WTC11 (cell line): ENCODE results near the gene PARP12. TPM values are rescaled to one million over a fixed set of nuclear protein-coding genes. Genes with fewer than 3 reads are reported as not detected.

ENCODE experiments used
- ATAC-seq: fragments of 200-7000 bp; cut with Tn5 transposase; 2 replicates; pipeline ENCODE4 v1.10.0; 2021; ENCODE audit warnings: mild to moderate bottlenecking, moderate library complexity
- CTCF ChIA-PET: fragments of 300-600 bp; sonication (Branson Sonifier 250); formaldehyde crosslinking; loops from one replicate; lab custom pipeline; 2021; ENCODE audit warnings: antibody characterized with exemption; lab: Charles Lee
- POLR2A ChIA-PET: fragments of 350-600 bp; sonication (Branson Sonifier 250); formaldehyde crosslinking; loops from one replicate; lab custom pipeline; 2021; ENCODE audit warnings: antibody characterized with exemption; lab: Charles Lee
- DNase-seq: peaks from one replicate; pipeline ENCODE4 v3.0.0; 2021; ENCODE audit warnings: low spot score
- H3K27ac Mint-ChIP-seq: 2 replicates; pipeline ENCODE4 v1.8.0; 2021; ENCODE audit warnings: mixed read lengths
- H3K27me3 Mint-ChIP-seq: 2 replicates; pipeline ENCODE4 v1.8.0; 2021; ENCODE audit warnings: low read depth, mild to moderate bottlenecking, moderate library complexity, mixed read lengths
- H3K36me3 Mint-ChIP-seq: 2 replicates; pipeline ENCODE4 v1.8.0; 2021; ENCODE audit warnings: mixed read lengths
- H3K4me1 Mint-ChIP-seq: 2 replicates; pipeline ENCODE4 v1.8.0; 2022; ENCODE audit warnings: mixed read lengths
- H3K4me3 Mint-ChIP-seq: 2 replicates; pipeline ENCODE4 v1.8.0; 2021; ENCODE audit warnings: mild to moderate bottlenecking, moderate library complexity, mixed read lengths
- H3K9me3 Mint-ChIP-seq: 2 replicates; pipeline ENCODE4 v1.8.0; 2021; ENCODE audit warnings: mixed read lengths
- AFF4 ChIP-seq: sonication (generic); formaldehyde crosslinking; IDR thresholded peaks from 2 replicates; pipeline ENCODE4 v1.8.1; 2023; ENCODE audit warnings: mild to moderate bottlenecking, missing genetic modification reagents, borderline replicate concordance
- CBFB ChIP-seq: sonication (generic); formaldehyde crosslinking; IDR thresholded peaks from 2 replicates; pipeline ENCODE4 v1.8.1; 2022; ENCODE audit warnings: mild to moderate bottlenecking, low read depth, missing genetic modification reagents
- CDX4 ChIP-seq: fragments of 250-450 bp; sonication (Bioruptor Pico); IDR thresholded peaks from 2 replicates; pipeline ENCODE4 v1.9.0; 2021; ENCODE audit warnings: moderate library complexity, mild to moderate bottlenecking, inconsistent platforms, borderline replicate concordance
- E2F4 ChIP-seq: sonication (generic); formaldehyde crosslinking; IDR thresholded peaks from 2 replicates; pipeline ENCODE4 v1.8.1; 2022; ENCODE audit warnings: low read depth, mild to moderate bottlenecking, moderate library complexity, missing genetic modification reagents, borderline replicate concordance
- GABPB1 ChIP-seq: sonication (generic); formaldehyde crosslinking; IDR thresholded peaks from 2 replicates; pipeline ENCODE4 v1.8.1; 2023; ENCODE audit warnings: mild to moderate bottlenecking, missing genetic modification reagents
- NFE2L1 ChIP-seq: sonication (generic); formaldehyde crosslinking; IDR thresholded peaks from 2 replicates; pipeline ENCODE4 v1.8.1; 2023; ENCODE audit warnings: missing genetic modification reagents
- RELA ChIP-seq: sonication (generic); formaldehyde crosslinking; IDR thresholded peaks from 2 replicates; pipeline ENCODE4 v1.8.1; 2022; ENCODE audit warnings: missing genetic modification reagents, mild to moderate bottlenecking, borderline replicate concordance
- SP1 ChIP-seq: sonication (generic); formaldehyde crosslinking; conservative IDR thresholded peaks from 2 replicates; pipeline ENCODE4 v1.8.1; 2022; ENCODE audit warnings: missing genetic modification reagents
- ZNF121 ChIP-seq: sonication (generic); formaldehyde crosslinking; IDR thresholded peaks from 2 replicates; pipeline ENCODE4 v1.8.0; 2023; ENCODE audit warnings: missing genetic modification reagents
- ZNF396 ChIP-seq: fragments of 250-450 bp; sonication (Bioruptor Pico); IDR thresholded peaks from 2 replicates; pipeline ENCODE4 v1.8.0; 2021; ENCODE audit warnings: mild to moderate bottlenecking, moderate library complexity, borderline replicate concordance
- ZNF423 ChIP-seq: fragments of 250-450 bp; sonication (Bioruptor Pico); IDR thresholded peaks from 2 replicates; pipeline ENCODE4 v2.1.2; 2022; ENCODE audit warnings: mild to moderate bottlenecking, moderate library complexity
- ZNF671 ChIP-seq: fragments of 250-450 bp; sonication (Bioruptor Pico); IDR thresholded peaks from 2 replicates; pipeline ENCODE4 v1.8.0; 2021; ENCODE audit warnings: mild to moderate bottlenecking
- total RNA-seq: library from RNA; stranded (reverse); gene quantifications from 3 replicates; pipeline ENCODE4 v1.2.3, GENCODE V29; 2021
- TF ChIP-seq, protein P1 (sequence below): fragments of 250-450 bp; sonication (Bioruptor Pico); IDR thresholded peaks from 2 replicates; pipeline ENCODE4 v1.8.0; 2021; ENCODE audit warnings: mild to moderate bottlenecking
- TF ChIP-seq, protein P2 (sequence below): fragments of 200-600 bp; IDR thresholded peaks from 2 replicates; pipeline ENCODE4 v1.8.0; 2022; ENCODE audit warnings: antibody characterized with exemption
- TF ChIP-seq, protein P3 (sequence below): sonication (generic); formaldehyde crosslinking; IDR thresholded peaks from 2 replicates; pipeline ENCODE4 v1.8.0; 2023; ENCODE audit warnings: mild to moderate bottlenecking, missing genetic modification reagents

Gene PARP12
- total RNA-seq, 1 experiment from 2014 or later, result 9.1 TPM

GRCh38 chr7:140051820-140052219, 10.9 kb downstream of the PARP12 start:
- Mint-ChIP-seq H3K4me3 (no peak overlapping the region), H3K36me3 (no peaks in the 10 kb centered on the region), H3K27me3 (no peaks in the 10 kb centered on the region), H3K4me1 (no peaks in the 10 kb centered on the region), H3K27ac (no peak overlapping the region), H3K9me3 (no peaks in the 10 kb centered on the region)
- ChIA-PET POLR2A (interaction anchor here (0.6 kb wide), 1 partner anchor 31 kb away, joined by 6 read pairs; no protein-coding TSS in a partner anchor), CTCF (no interaction called here)
- TF ChIP-seq, protein P1, sequence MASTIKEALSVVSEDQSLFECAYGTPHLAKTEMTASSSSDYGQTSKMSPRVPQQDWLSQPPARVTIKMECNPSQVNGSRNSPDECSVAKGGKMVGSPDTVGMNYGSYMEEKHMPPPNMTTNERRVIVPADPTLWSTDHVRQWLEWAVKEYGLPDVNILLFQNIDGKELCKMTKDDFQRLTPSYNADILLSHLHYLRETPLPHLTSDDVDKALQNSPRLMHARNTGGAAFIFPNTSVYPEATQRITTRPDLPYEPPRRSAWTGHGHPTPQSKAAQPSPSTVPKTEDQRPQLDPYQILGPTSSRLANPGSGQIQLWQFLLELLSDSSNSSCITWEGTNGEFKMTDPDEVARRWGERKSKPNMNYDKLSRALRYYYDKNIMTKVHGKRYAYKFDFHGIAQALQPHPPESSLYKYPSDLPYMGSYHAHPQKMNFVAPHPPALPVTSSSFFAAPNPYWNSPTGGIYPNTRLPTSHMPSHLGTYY (CRISPR knock-in tag), result no peak
- TF ChIP-seq E2F4, result no peak
- TF ChIP-seq SP1 (CRISPR knock-in tag), result no peak
- TF ChIP-seq ZNF121 (CRISPR knock-in tag), result no peak
- TF ChIP-seq ZNF671 (CRISPR knock-in tag), result no peak
- TF ChIP-seq, protein P2, sequence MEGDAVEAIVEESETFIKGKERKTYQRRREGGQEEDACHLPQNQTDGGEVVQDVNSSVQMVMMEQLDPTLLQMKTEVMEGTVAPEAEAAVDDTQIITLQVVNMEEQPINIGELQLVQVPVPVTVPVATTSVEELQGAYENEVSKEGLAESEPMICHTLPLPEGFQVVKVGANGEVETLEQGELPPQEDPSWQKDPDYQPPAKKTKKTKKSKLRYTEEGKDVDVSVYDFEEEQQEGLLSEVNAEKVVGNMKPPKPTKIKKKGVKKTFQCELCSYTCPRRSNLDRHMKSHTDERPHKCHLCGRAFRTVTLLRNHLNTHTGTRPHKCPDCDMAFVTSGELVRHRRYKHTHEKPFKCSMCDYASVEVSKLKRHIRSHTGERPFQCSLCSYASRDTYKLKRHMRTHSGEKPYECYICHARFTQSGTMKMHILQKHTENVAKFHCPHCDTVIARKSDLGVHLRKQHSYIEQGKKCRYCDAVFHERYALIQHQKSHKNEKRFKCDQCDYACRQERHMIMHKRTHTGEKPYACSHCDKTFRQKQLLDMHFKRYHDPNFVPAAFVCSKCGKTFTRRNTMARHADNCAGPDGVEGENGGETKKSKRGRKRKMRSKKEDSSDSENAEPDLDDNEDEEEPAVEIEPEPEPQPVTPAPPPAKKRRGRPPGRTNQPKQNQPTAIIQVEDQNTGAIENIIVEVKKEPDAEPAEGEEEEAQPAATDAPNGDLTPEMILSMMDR, result no peak
- TF ChIP-seq GABPB1 (CRISPR knock-in tag), result no peak
- TF ChIP-seq NFE2L1 (CRISPR knock-in tag), result no peak
- ATAC-seq (no peak), DNase-seq (no peak)

DNA sequence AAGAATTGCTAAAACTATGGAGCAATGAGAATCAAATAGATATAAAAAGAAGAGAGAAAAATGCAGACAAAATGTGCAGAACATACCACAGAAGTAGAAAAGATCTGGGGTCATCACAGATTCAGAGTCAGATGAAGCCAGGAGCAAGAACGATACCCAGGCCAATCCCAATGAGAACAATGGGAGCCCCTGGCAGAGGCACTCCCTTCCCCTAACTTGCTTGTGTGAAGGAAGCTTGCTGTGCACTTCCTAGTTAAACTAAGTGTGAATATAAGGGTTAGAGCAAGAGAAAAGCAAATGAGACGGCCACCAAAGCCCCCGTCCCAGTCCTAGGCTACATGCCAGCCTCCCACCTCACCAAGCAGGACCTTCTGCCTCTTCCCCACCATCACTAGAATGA, 12.7 kb downstream of the PARP12 start:
- DNase-seq (no peak), ATAC-seq (no peak)
- no peak overlapping the region for H3K4me3 Mint-ChIP-seq
- no peaks in the 10 kb centered on the region for H3K4me1 Mint-ChIP-seq
- no peaks in the 10 kb centered on the region for H3K36me3 Mint-ChIP-seq
- no peak overlapping the region for H3K27ac Mint-ChIP-seq
- H3K9me3 Mint-ChIP-seq, result no peaks in the 10 kb centered on the region
- no peaks in the 10 kb centered on the region for H3K27me3 Mint-ChIP-seq
- TF ChIP-seq ZNF423 (no peak), CDX4 (no peak), CBFB (no peak), ZNF396 (no peak), AFF4 (CRISPR knock-in tag) (no peak), RELA (CRISPR knock-in tag) (no peak)
- TF ChIP-seq, protein P3, sequence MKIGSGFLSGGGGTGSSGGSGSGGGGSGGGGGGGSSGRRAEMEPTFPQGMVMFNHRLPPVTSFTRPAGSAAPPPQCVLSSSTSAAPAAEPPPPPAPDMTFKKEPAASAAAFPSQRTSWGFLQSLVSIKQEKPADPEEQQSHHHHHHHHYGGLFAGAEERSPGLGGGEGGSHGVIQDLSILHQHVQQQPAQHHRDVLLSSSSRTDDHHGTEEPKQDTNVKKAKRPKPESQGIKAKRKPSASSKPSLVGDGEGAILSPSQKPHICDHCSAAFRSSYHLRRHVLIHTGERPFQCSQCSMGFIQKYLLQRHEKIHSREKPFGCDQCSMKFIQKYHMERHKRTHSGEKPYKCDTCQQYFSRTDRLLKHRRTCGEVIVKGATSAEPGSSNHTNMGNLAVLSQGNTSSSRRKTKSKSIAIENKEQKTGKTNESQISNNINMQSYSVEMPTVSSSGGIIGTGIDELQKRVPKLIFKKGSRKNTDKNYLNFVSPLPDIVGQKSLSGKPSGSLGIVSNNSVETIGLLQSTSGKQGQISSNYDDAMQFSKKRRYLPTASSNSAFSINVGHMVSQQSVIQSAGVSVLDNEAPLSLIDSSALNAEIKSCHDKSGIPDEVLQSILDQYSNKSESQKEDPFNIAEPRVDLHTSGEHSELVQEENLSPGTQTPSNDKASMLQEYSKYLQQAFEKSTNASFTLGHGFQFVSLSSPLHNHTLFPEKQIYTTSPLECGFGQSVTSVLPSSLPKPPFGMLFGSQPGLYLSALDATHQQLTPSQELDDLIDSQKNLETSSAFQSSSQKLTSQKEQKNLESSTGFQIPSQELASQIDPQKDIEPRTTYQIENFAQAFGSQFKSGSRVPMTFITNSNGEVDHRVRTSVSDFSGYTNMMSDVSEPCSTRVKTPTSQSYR (CRISPR knock-in tag), result no peak
- ChIA-PET CTCF (no interaction called here), POLR2A (no interaction called here)
